Adipose tissue (tissue), 3 donors: Measurements from ENCODE around the gene STX8. TPM values are rescaled to one million over a fixed set of nuclear protein-coding genes. Genes with fewer than 3 reads are reported as not detected.

Source experiments
- H3K27ac ChIP-seq: one replicate; pipeline ENCODE4 v1.5.1; 2013; ENCODE audit warnings: low read depth, low read length
- WGBS, 3 donors: extraction: QIAGEN DNeasy Blood & Tissue Kit; methylation state at CpG; one replicate each; pipeline ENCODE4 v1.1.7; 2013; 5-methylcytosine and 5-hydroxymethylcytosine counted together
- polyA plus RNA-seq, 3 donors: library from polyadenylated mRNA; stranded (reverse); fragments of 200-250 nt; gene quantifications; one replicate each; pipeline ENCODE4 v1.2.3, GENCODE V29; 2013
- donor health status: healthy with polysubstance abuse.
- donor health status: Bipolar disorder and iron deficiency.
- donor health status: healthy.

Gene STX8
- polyA plus RNA-seq, 3 donors: 36.7 to 78.7 (median 55.6) TPM

- 95 to 96% (median 96%) methylated on average over 8 of the region's 8 CpGs for WGBS, 3 donors
Measured at GRCh38 chr17:9424071-9424640, 151.5 kb downstream of the STX8 start.

GRCh38 chr17:9421525-9421924 is 154.1 kb downstream of the STX8 start:
- WGBS, 3 donors: 94 to 96% (median 95%) methylated on average over 4 of the region's 4 CpGs
- H3K27ac ChIP-seq: no peak overlapping the region

More at GRCh38 chr17:9424071-9424640, 151.5 kb downstream of the STX8 start:
- H3K27ac ChIP-seq: no peak overlapping the region

- H3K27ac ChIP-seq: no peak overlapping the region
- 86 to 93% (median 92%) methylated on average over 10 of the region's 10 CpGs for WGBS, 3 donors
Measured at GRCh38 chr17:9419932-9420453, 155.6 kb downstream of the STX8 start.

- H3K27ac ChIP-seq: no peak overlapping the region
- WGBS, 3 donors: 92 to 93% (median 92%) methylated on average over 3 of the region's 3 CpGs
Measured at GRCh38 chr17:9414471-9414870, 161.1 kb downstream of the STX8 start.

GRCh38 chr17:9410737-9411136 is 164.9 kb downstream of the STX8 start:
- H3K27ac ChIP-seq: no peak overlapping the region
- WGBS, 3 donors: 84 to 95% (median 91%) methylated on average over 2 of the region's 2 CpGs

GRCh38 chr17:9410301-9410700 is 165.3 kb downstream of the STX8 start:
- WGBS, 3 donors: 77 to 83% (median 81%) methylated on average over 9 of the region's 9 CpGs

GRCh38 chr17:9409878-9410277 is 165.7 kb downstream of the STX8 start:
- H3K27ac ChIP-seq: no peak overlapping the region

More at GRCh38 chr17:9410301-9410700, 165.3 kb downstream of the STX8 start:
- H3K27ac ChIP-seq: no peak overlapping the region

GRCh38 chr17:9408868-9409829 is 166.5 kb downstream of the STX8 start:
- no peak overlapping the region for H3K27ac ChIP-seq
- 58 to 64% (median 61%) methylated on average over 12 of the region's 12 CpGs for WGBS, 3 donors

More at GRCh38 chr17:9409878-9410277, 165.7 kb downstream of the STX8 start:
- WGBS, 3 donors: 40 to 72% (median 53%) methylated on average over 4 of the region's 4 CpGs

- WGBS, 3 donors: 84 to 94% (median 91%) methylated on average over 1 of the region's 1 CpG
- no peak overlapping the region for H3K27ac ChIP-seq
Measured at GRCh38 chr17:9408381-9408780, 167.2 kb downstream of the STX8 start.

GRCh38 chr17:9406046-9406606 is 169.5 kb downstream of the STX8 start:
- H3K27ac ChIP-seq: no peak overlapping the region
- 97% methylated on average over 2 of the region's 2 CpGs for WGBS, 3 donors

- H3K27ac ChIP-seq: no peak overlapping the region
- 83 to 87% (median 84%) methylated on average over 4 of the region's 4 CpGs for WGBS, 3 donors
Measured at GRCh38 chr17:9403257-9403656, 172.4 kb downstream of the STX8 start.

- no peak overlapping the region for H3K27ac ChIP-seq
- WGBS, 3 donors: 95% methylated on average over 9 of the region's 9 CpGs
Measured at GRCh38 chr17:9402590-9403199, 172.9 kb downstream of the STX8 start.

GRCh38 chr17:9401434-9401833 is 174.2 kb downstream of the STX8 start:
- WGBS, 3 donors: 60 to 86% (median 77%) methylated on average over 4 of the region's 4 CpGs

GRCh38 chr17:9389111-9389527 is 186.5 kb downstream of the STX8 start:
- 82 to 85% (median 85%) methylated on average over 3 of the region's 3 CpGs for WGBS, 3 donors
- H3K27ac ChIP-seq: no peak overlapping the region

More at GRCh38 chr17:9401434-9401833, 174.2 kb downstream of the STX8 start:
- no peak overlapping the region for H3K27ac ChIP-seq

- WGBS, 3 donors: 64 to 78% (median 66%) methylated on average over 3 of the region's 3 CpGs
- no peak overlapping the region for H3K27ac ChIP-seq
Measured at GRCh38 chr17:9386401-9386800, 189.2 kb downstream of the STX8 start.

- whole genome bisulfite sequencing, 3 donors: 77 to 96% (median 92%) methylated on average over 3 of the region's 3 CpGs
- H3K27ac ChIP-seq: no peak overlapping the region
Measured at GRCh38 chr17:9383826-9384225, 191.8 kb downstream of the STX8 start.

- WGBS, 3 donors: 76 to 97% (median 91%) methylated on average over 2 of the region's 2 CpGs
- H3K27ac ChIP-seq: no peak overlapping the region
Measured at GRCh38 chr17:9382626-9383025, 193.0 kb downstream of the STX8 start.

- no peak overlapping the region for H3K27ac ChIP-seq
- WGBS, 3 donors: 95 to 98% (median 96%) methylated on average over 2 of the region's 2 CpGs
Measured at GRCh38 chr17:9381068-9381467, 194.6 kb downstream of the STX8 start.
